CD14-positive monocyte (primary cell): ENCODE results near the gene ZP1. TPM values are rescaled to one million over a fixed set of nuclear protein-coding genes. Genes with fewer than 3 reads are reported as not detected.

Experiments
- DNase-seq, 3 donors: peaks; one replicate each; pipeline ENCODE4 v3.0.0-alpha.2; 2011 to 2022
- H2AFZ ChIP-seq: 2 replicates; pipeline ENCODE4 v1.6.0; 2012; ENCODE audit warnings: mild to moderate bottlenecking, low read depth, low read length, inconsistent platforms; ENCODE audit not compliant: insufficient read depth, poor library complexity, severe bottlenecking
- H3K27ac ChIP-seq, 2 donors: 1 replicate in 1 of 2; 2 replicates in 1 of 2; pipeline ENCODE4 v1.5.1; 2012 to 2013; ENCODE audit warnings: low read length in 2 of 2, control low read depth in 1 of 2, inconsistent platforms in 1 of 2, low read depth in 1 of 2, mild to moderate bottlenecking in 1 of 2
- H3K27me3 ChIP-seq, 2 donors: one replicate each; pipeline versions ENCODE4 v1.6.0 to v1.6.1; 2011 to 2013; ENCODE audit warnings: low read length in 2 of 2; ENCODE audit not compliant: control insufficient read depth in 2 of 2, insufficient read depth in 2 of 2
- H3K36me3 ChIP-seq, 2 donors: replicated peaks in 1 of 2; 1 replicate in 1 of 2; 2 replicates in 1 of 2; pipeline versions ENCODE4 v1.5.1 to v1.6.1; 2012 to 2013; ENCODE audit warnings: low read length in 2 of 2, control low read depth in 1 of 2, inconsistent platforms in 1 of 2, mild to moderate bottlenecking in 1 of 2; ENCODE audit not compliant: insufficient read depth in 2 of 2, control insufficient read depth in 1 of 2
- H3K4me1 ChIP-seq, 2 donors: 1 replicate in 1 of 2; 2 replicates in 1 of 2; pipeline versions ENCODE4 v1.5.1 to v1.6.1; 2012 to 2013; ENCODE audit warnings: low read length in 2 of 2, control low read depth in 1 of 2, inconsistent platforms in 1 of 2, mild to moderate bottlenecking in 1 of 2, moderate library complexity in 1 of 2; ENCODE audit not compliant: insufficient read depth in 2 of 2, control insufficient read depth in 1 of 2
- H3K4me2 ChIP-seq: replicated peaks from 2 replicates; pipeline ENCODE3; 2012; ENCODE audit warnings: low read length, moderate library complexity, mild to moderate bottlenecking; ENCODE audit not compliant: poor library complexity, severe bottlenecking; ENCODE audit errors: extremely low read depth
- H3K4me3 ChIP-seq, 3 experiments: fragments of 200-600 bp in 1 of 3; sonication (generic) in 1 of 3; replicated peaks in 1 of 3; 1 replicate in 2 of 3; 2 replicates in 1 of 3; pipeline ENCODE4 v1.5.1; 2011 to 2013; ENCODE audit warnings: low read length in 3 of 3, mild to moderate bottlenecking in 3 of 3, control low read depth in 2 of 3, low read depth in 2 of 3, inconsistent platforms in 1 of 3, moderate library complexity in 1 of 3
- H3K79me2 ChIP-seq: 2 replicates; pipeline ENCODE4 v1.6.0; 2012; ENCODE audit warnings: mild to moderate bottlenecking, control low read depth, inconsistent platforms, low read length, moderate library complexity; ENCODE audit not compliant: insufficient read depth
- H3K9ac ChIP-seq: 2 replicates; pipeline ENCODE4 v1.6.0; 2017; ENCODE audit warnings: low read length, mild to moderate bottlenecking; ENCODE audit not compliant: insufficient read depth, poor library complexity, severe bottlenecking
- H3K9me3 ChIP-seq, 2 donors: replicated peaks in 1 of 2; 1 replicate in 1 of 2; 2 replicates in 1 of 2; pipeline versions ENCODE4 v1.5.1 to v1.6.1; 2012 to 2013; ENCODE audit warnings: low read length in 2 of 2, control low read depth in 1 of 2; ENCODE audit not compliant: control insufficient read depth in 1 of 2, insufficient read depth in 1 of 2
- H4K20me1 ChIP-seq: 2 replicates; pipeline ENCODE4 v1.6.0; 2012; ENCODE audit warnings: mild to moderate bottlenecking, low read length, control low read depth, moderate library complexity; ENCODE audit not compliant: insufficient read depth
- H3K27ac Mint-ChIP-seq, 7 donors: one replicate each; pipeline ENCODE4 v1.8.0; 2020; ENCODE audit warnings: mild to moderate bottlenecking in 7 of 7, mixed read lengths in 7 of 7, moderate library complexity in 6 of 7, inconsistent platforms in 2 of 7
- H3K27me3 Mint-ChIP-seq, 3 donors: one replicate each; pipeline ENCODE4 v1.8.0; 2021 to 2022; ENCODE audit warnings: low read depth in 3 of 3, mild to moderate bottlenecking in 3 of 3, mixed read lengths in 3 of 3, moderate library complexity in 3 of 3, inconsistent platforms in 1 of 3
- H3K36me3 Mint-ChIP-seq, 2 donors: one replicate each; pipeline ENCODE4 v1.8.0; 2020; ENCODE audit warnings: mixed read lengths in 2 of 2, inconsistent platforms in 1 of 2, mild to moderate bottlenecking in 1 of 2
- H3K4me1 Mint-ChIP-seq: one replicate; pipeline ENCODE4 v1.8.0; 2020; ENCODE audit warnings: mild to moderate bottlenecking, mixed read lengths
- H3K4me3 Mint-ChIP-seq, 2 donors: one replicate each; pipeline ENCODE4 v1.8.0; 2020; ENCODE audit warnings: mild to moderate bottlenecking in 2 of 2, mixed read lengths in 2 of 2, moderate library complexity in 1 of 2
- H3K9me3 Mint-ChIP-seq, 7 donors: one replicate each; pipeline ENCODE4 v1.8.0; 2020 to 2022; ENCODE audit warnings: mixed read lengths in 7 of 7, mild to moderate bottlenecking in 6 of 7, moderate library complexity in 6 of 7, inconsistent platforms in 2 of 7
- CTCF ChIP-seq: fragments of 200-600 bp; IDR thresholded peaks from one replicate; pipeline ENCODE4 v1.8.0; 2022; ENCODE audit warnings: antibody characterized with exemption, mild to moderate bottlenecking
- WGBS: methylation state at CpG from one replicate; pipeline ENCODE4 v1.1.5; 2013; ENCODE audit warnings: missing lambda C conversion rate; ENCODE audit not compliant: insufficient coverage; 5-methylcytosine and 5-hydroxymethylcytosine counted together
- intact Hi-C, 2 donors: fragments of 100-400 bp; cut with micrococcal nuclease; formaldehyde crosslinking; loops; one replicate each; pipeline versions ENCODE4 v1.15.0 to v1.15.1; 2023
- polyA plus RNA-seq, 3 donors: library from polyadenylated mRNA; depleted of rRNA in 1 of 3; unstranded in 2 of 3; stranded (reverse) in 1 of 3; fragments of 300-500 nt in 2 of 3; fragments of >200 nt in 1 of 3; fragmentation: Illumina TruSeq in 2 of 3; gene quantifications; 1 replicate in 2 of 3; 2 replicates in 1 of 3; pipeline ENCODE4 v1.2.3, GENCODE V29; 2012 to 2021

ZP1 gene
- polyA plus RNA-seq, 3 donors = 0.09 to 0.40 TPM; not detected in 1

GRCh38 chr11:60878245-60879101 lies 11.1 kb downstream of the ZP1 start:
- Mint-ChIP-seq H3K4me1 (peaks cover under 1% of the 10 kb centered on the region), H3K36me3 (peaks cover 42 to 49% of the 10 kb centered on the region in 2 donors)
- peaks cover 0 to under 1% of the 10 kb centered on the region in 2 donors for H3K4me1 ChIP-seq

GRCh38 chr11:60879104-60879503 lies 11.8 kb downstream of the ZP1 start:
- Histone ChIP-seq H3K27ac (no peak overlapping the region), H4K20me1 (no peaks in the 10 kb centered on the region), H3K36me3 (peaks cover 14 to 36% of the 10 kb centered on the region in 2 donors), H3K9ac (no peak overlapping the region), H2AFZ (no peak overlapping the region), H3K4me2 (no peak overlapping the region), H3K4me1 (no peaks in the 10 kb centered on the region), H3K4me3 (no peak overlapping the region), H3K79me2 (no peaks in the 10 kb centered on the region), H3K27me3 (no peaks in the 10 kb centered on the region), H3K9me3 (no peaks in the 10 kb centered on the region)
- H3K36me3 Mint-ChIP-seq = peaks cover 47 to 52% of the 10 kb centered on the region in 2 donors
- no peaks in the 10 kb centered on the region for H3K9me3 Mint-ChIP-seq
- intact Hi-C loops = no loop called here
- H3K4me1 Mint-ChIP-seq = no peaks in the 10 kb centered on the region
- no CpG with 5 or more reads among the region's 1 CpG for WGBS
- no peak for TF ChIP-seq CTCF
- DNase-seq = no peak
- peaks cover 0 to 3% (median 0%) of the 10 kb centered on the region in 3 donors for H3K27me3 Mint-ChIP-seq
- H3K4me3 Mint-ChIP-seq = no peak overlapping the region
- H3K27ac Mint-ChIP-seq = no peak overlapping the region

More at GRCh38 chr11:60878245-60879101, 11.1 kb downstream of the ZP1 start:
- Histone ChIP-seq H2AFZ (no peak overlapping the region), H3K36me3 (peaks cover 14 to 36% of the 10 kb centered on the region in 2 donors), H3K27me3 (no peaks in the 10 kb centered on the region), H3K9me3 (no peaks in the 10 kb centered on the region), H3K9ac (no peak overlapping the region), H3K4me3 (no peak overlapping the region), H3K79me2 (no peaks in the 10 kb centered on the region), H4K20me1 (no peaks in the 10 kb centered on the region), H3K4me2 (no peak overlapping the region), H3K27ac (no peak overlapping the region)
- intact Hi-C loops = no loop called here
- H3K9me3 Mint-ChIP-seq = no peaks in the 10 kb centered on the region
- DNase-seq = no peak
- WGBS = 90% methylated on average over 1 of the region's 5 CpGs
- peak overlapping the region in 1 of 7 donors; percentile 30 for H3K27ac Mint-ChIP-seq
- no peak for TF ChIP-seq CTCF
- H3K4me3 Mint-ChIP-seq = no peak overlapping the region
- H3K27me3 Mint-ChIP-seq = peaks cover 0 to 3% (median 0%) of the 10 kb centered on the region in 3 donors
